ENCODE data around the gene SHB. TPM values are rescaled to one million over a fixed set of nuclear protein-coding genes. Genes with fewer than 3 reads are reported as not detected.
A peak's percentile ranks its signal among the peaks of the same experiment; 100 is the strongest.

The SHB gene
- total and polyA plus RNA-seq, 2 donors (not counting 1 experiment from before 2014, with no cell fraction given) = 9.9 to 13.9 TPM

DNA sequence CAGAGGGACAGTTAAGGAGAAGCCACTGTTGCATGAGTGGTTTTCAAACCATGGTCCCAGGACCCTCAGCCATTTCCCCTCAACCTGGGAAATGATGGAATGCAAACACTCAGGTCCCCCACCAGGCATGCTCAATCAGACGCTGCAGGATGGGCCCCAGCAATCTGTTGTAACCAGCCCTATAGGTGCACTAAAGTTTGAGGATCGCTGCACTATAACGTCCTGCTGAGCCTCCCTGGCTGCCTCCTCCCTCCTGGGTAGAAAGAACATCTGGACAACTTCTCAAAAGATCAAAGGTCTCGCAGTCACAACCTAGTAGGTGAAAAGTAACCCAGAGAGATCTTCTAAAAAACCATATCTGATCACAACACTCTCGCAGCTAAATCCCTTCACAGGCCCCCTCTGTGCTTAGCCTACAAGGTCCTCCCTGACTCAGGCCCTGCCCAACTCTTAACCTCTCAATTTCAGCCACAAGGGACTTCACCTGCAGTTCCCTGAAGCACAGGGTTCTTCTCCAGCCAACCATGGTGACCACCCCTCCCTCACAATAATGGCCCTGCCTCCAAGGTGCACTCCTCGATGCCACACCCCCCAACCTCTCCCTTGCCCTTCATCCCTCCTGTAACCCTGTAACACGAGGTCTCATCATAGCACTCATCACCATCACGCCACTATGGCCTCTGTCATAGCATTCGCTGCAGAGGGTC is 3.5 kb downstream of the SHB start:
- H3K27ac ChIP-seq (ENCODE audit: insufficient read depth, low read length) = no peak overlapping the region

DNA sequence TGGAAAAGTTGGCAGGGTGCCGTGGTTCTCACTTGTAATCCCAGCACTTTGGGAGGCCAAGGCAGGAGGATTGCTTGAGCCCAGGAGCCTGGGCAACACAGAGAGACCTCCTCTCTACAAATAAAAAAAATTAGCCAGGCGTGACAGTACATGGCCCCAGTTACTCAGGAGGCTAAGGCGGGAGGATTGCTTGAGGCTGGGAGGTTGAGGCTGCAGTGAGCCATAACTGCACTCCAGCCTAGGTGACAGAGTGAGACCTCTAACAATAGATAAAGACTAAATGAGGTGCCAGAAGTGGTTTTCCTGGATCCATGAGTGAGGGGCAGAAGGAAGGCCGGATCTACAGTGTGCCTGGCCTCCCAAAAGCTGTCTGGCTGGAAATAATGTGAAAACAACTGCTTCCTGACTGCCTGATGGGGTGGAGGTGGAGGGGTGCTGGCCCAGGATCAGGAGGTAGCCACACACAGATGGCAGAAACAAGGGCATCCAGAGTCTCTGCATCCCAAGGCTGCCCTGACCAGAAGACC is 4.1 kb downstream of the SHB start:
- Histone ChIP-seq H2AFZ (ENCODE audit: low read length) (no peak overlapping the region), H3K36me3 (ENCODE audit: control insufficient read depth, insufficient read depth, low read length) (no peaks in the 10 kb centered on the region), H4K20me1 (ENCODE audit: control insufficient read depth, extremely low read depth, insufficient read depth, low read length) (peaks cover 2% of the 10 kb centered on the region), H3K27ac (ENCODE audit: insufficient read depth, low read length) (no peak overlapping the region), H3K9ac (ENCODE audit: insufficient read depth, low read length) (no peak overlapping the region), H3K4me2 (ENCODE audit: extremely low read depth, insufficient read depth, low read length) (peak overlapping the region; percentile 33), H3K4me1 (ENCODE audit: control insufficient read depth, extremely low read depth, insufficient read depth, low read length) (peaks cover 22% of the 10 kb centered on the region), H3K27me3 (ENCODE audit: control insufficient read depth, insufficient read depth, low read length) (no peaks in the 10 kb centered on the region), H3K9me3 (ENCODE audit: control insufficient read depth, insufficient read depth, low read depth, low read length) (no peaks in the 10 kb centered on the region), H3K79me2 (ENCODE audit: control insufficient read depth, insufficient read depth, low read length) (peaks cover 88% of the 10 kb centered on the region), H3K4me3 (replicated peaks in 1 of 4; ENCODE audit: control extremely low read depth in 1 of 4, insufficient read depth in 1 of 4, low read depth in 3 of 4, low read length in 4 of 4) (peak overlapping the region in 2 of 4 experiments; percentile 15 to 88)
- DNase-seq (ENCODE audit: low read depth in 2 of 2) = no peak
- TF ChIP-seq, protein P1, sequence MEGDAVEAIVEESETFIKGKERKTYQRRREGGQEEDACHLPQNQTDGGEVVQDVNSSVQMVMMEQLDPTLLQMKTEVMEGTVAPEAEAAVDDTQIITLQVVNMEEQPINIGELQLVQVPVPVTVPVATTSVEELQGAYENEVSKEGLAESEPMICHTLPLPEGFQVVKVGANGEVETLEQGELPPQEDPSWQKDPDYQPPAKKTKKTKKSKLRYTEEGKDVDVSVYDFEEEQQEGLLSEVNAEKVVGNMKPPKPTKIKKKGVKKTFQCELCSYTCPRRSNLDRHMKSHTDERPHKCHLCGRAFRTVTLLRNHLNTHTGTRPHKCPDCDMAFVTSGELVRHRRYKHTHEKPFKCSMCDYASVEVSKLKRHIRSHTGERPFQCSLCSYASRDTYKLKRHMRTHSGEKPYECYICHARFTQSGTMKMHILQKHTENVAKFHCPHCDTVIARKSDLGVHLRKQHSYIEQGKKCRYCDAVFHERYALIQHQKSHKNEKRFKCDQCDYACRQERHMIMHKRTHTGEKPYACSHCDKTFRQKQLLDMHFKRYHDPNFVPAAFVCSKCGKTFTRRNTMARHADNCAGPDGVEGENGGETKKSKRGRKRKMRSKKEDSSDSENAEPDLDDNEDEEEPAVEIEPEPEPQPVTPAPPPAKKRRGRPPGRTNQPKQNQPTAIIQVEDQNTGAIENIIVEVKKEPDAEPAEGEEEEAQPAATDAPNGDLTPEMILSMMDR (conservative IDR thresholded peaks at IDR 0.05 in 1 of 2, IDR thresholded peaks at IDR 0.05 in 1 of 2; ENCODE audit: low read depth in 1 of 2, low read length in 2 of 2) = no peak
- TF ChIP-seq EZH2 (IDR thresholded peaks at IDR 0.05; ENCODE audit: low read length, missing control alignments) = no peak

More for the DNA sequence above, 3.5 kb downstream of the SHB start:
- Histone ChIP-seq H3K27me3 (ENCODE audit: control insufficient read depth, insufficient read depth, low read length) (no peaks in the 10 kb centered on the region), H3K9me3 (ENCODE audit: control insufficient read depth, insufficient read depth, low read depth, low read length) (no peaks in the 10 kb centered on the region), H3K4me3 (replicated peaks in 1 of 4; ENCODE audit: control extremely low read depth in 1 of 4, insufficient read depth in 1 of 4, low read depth in 3 of 4, low read length in 4 of 4) (peak overlapping the region; percentile 59 to 88 (median 76)), H3K79me2 (ENCODE audit: control insufficient read depth, insufficient read depth, low read length) (peaks cover 81% of the 10 kb centered on the region), H3K36me3 (ENCODE audit: control insufficient read depth, insufficient read depth, low read length) (no peaks in the 10 kb centered on the region), H3K4me1 (ENCODE audit: control insufficient read depth, extremely low read depth, insufficient read depth, low read length) (peaks cover 22% of the 10 kb centered on the region), H2AFZ (ENCODE audit: low read length) (no peak overlapping the region), H3K4me2 (ENCODE audit: extremely low read depth, insufficient read depth, low read length) (peak overlapping the region; percentile 33), H4K20me1 (ENCODE audit: control insufficient read depth, extremely low read depth, insufficient read depth, low read length) (peaks cover 2% of the 10 kb centered on the region), H3K9ac (ENCODE audit: insufficient read depth, low read length) (no peak overlapping the region)
- no peak for DNase-seq (ENCODE audit: low read depth in 2 of 2)
- TF ChIP-seq EZH2 (IDR thresholded peaks at IDR 0.05; ENCODE audit: low read length, missing control alignments) = no peak
- TF ChIP-seq, protein P1 (conservative IDR thresholded peaks at IDR 0.05 in 1 of 2, IDR thresholded peaks at IDR 0.05 in 1 of 2; ENCODE audit: low read depth in 1 of 2, low read length in 2 of 2) = no peak

DNA sequence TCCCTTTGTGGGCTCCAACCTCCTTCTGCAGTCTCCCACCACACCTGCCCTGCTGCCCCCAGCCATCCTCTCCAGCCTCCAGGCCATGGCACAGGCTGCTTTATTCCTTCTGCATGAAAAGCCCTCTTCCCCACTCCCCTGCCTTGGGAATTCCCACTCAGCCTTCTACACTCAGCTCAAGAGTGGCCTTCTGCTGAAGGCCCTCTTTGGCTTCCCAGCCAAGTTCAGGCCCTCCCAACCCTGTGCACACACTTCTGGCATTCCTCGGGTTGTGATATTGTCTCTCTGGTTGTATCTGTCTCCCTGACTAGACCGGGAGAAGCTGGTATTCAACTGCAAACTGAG is 5.7 kb downstream of the SHB start:
- Histone ChIP-seq H3K27me3 (ENCODE audit: control insufficient read depth, insufficient read depth, low read length) (no peaks in the 10 kb centered on the region), H3K9ac (ENCODE audit: insufficient read depth, low read length) (no peak overlapping the region), H3K36me3 (ENCODE audit: control insufficient read depth, insufficient read depth, low read length) (no peaks in the 10 kb centered on the region), H3K9me3 (ENCODE audit: control insufficient read depth, insufficient read depth, low read depth, low read length) (no peaks in the 10 kb centered on the region), H4K20me1 (ENCODE audit: control insufficient read depth, extremely low read depth, insufficient read depth, low read length) (peaks cover 2% of the 10 kb centered on the region), H3K79me2 (ENCODE audit: control insufficient read depth, insufficient read depth, low read length) (peaks cover 99% of the 10 kb centered on the region), H3K27ac (ENCODE audit: insufficient read depth, low read length) (peak overlapping the region; percentile 50), H3K4me3 (replicated peaks in 1 of 4; ENCODE audit: control extremely low read depth in 1 of 4, insufficient read depth in 1 of 4, low read depth in 3 of 4, low read length in 4 of 4) (peak overlapping the region in 1 of 4 experiments; percentile 88), H3K4me2 (ENCODE audit: extremely low read depth, insufficient read depth, low read length) (peak overlapping the region; percentile 60), H2AFZ (ENCODE audit: low read length) (no peak overlapping the region), H3K4me1 (ENCODE audit: control insufficient read depth, extremely low read depth, insufficient read depth, low read length) (peaks cover 19% of the 10 kb centered on the region)
- DNase-seq (ENCODE audit: low read depth in 2 of 2) = no peak
- TF ChIP-seq, protein P1 (conservative IDR thresholded peaks at IDR 0.05 in 1 of 2, IDR thresholded peaks at IDR 0.05 in 1 of 2; ENCODE audit: low read depth in 1 of 2, low read length in 2 of 2) = no peak
